Measurements from ENCODE around the gene PNMA8B.
A peak's percentile ranks its signal among the peaks of the same experiment; 100 is the strongest.

PNMA8B gene

DNA sequence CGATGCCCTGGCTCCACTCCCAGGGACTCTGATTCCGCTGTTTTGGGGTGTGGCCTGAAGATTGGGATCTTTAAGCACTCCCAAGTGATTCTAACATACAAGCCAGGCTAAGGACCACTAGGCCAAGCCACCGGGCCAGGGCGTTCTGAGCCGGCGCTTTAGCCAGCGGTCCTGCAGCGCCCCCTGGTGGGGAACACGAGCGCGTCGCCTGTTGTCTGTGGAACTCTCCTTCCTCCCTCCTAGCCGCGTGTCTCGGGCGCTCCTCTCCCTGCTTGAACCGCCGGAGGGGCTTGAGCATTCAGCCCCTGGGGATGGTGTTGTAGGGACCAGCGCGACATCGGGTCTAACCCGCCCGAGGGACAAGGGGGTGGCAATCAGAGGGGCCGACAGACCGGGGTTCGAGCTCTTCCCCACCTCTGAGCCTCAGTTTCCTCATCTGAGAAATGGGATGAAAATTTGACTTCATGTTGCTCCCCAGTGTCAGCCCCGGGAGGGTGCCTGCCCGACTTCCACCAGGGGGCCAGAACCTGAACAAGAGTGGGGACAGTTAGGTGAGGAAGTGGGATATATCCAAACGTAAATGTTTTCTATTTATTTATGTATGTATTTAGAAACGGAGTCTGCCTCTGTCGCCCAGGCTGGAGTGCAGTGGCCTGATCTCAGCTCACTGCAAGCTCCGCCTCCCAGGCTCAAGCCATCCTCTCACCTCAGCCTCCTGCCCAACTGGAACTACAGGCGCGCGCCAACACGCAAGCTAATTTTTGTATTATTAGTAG, 18.0 kb upstream of the PNMA8B start:
- no peak for TF ChIP-seq EZH2phosphoT487 (IDR thresholded peaks at IDR 0.05; ENCODE audit: borderline replicate concordance, low read length)
- TF ChIP-seq, protein P1, sequence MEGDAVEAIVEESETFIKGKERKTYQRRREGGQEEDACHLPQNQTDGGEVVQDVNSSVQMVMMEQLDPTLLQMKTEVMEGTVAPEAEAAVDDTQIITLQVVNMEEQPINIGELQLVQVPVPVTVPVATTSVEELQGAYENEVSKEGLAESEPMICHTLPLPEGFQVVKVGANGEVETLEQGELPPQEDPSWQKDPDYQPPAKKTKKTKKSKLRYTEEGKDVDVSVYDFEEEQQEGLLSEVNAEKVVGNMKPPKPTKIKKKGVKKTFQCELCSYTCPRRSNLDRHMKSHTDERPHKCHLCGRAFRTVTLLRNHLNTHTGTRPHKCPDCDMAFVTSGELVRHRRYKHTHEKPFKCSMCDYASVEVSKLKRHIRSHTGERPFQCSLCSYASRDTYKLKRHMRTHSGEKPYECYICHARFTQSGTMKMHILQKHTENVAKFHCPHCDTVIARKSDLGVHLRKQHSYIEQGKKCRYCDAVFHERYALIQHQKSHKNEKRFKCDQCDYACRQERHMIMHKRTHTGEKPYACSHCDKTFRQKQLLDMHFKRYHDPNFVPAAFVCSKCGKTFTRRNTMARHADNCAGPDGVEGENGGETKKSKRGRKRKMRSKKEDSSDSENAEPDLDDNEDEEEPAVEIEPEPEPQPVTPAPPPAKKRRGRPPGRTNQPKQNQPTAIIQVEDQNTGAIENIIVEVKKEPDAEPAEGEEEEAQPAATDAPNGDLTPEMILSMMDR (IDR thresholded peaks at IDR 0.05; ENCODE audit: low read depth, low read length, poor library complexity, severe bottlenecking) = peak; percentile 94
- no peak overlapping the region for H3K4me3 ChIP-seq (ENCODE audit: low read length)
- no peak overlapping the region for H3K4me2 ChIP-seq (ENCODE audit: low read length)

DNA sequence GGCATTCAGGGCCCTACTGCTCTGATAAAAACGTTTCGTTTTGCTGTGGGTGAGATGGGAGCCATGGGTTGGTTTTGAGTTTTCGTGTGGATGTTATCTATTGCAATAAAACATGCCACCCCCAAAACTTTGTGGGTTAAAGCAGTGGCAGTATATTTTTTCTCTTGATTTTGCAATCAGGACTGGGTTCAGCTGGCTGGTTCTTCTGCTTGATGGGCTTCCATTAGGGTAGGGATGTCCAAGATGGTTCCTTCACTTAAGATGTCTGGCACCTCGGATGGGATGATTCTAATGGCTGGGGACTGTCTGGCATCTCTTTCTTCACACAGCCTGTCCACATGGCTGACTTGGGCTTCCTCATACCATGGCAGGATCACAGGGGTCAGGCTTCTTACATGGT, 15.6 kb upstream of the PNMA8B start:
- Histone ChIP-seq H3K27me3 (ENCODE audit: control insufficient read depth, low read length) (peaks cover 6% of the 10 kb centered on the region; the same call in 1 of the 2 replicates), H3F3A (ENCODE audit: control insufficient read depth, insufficient read depth) (no peaks in the 10 kb centered on the region), H3K36me3 (ENCODE audit: control insufficient read depth, low read length) (no peaks in the 10 kb centered on the region), H3K4me1 (ENCODE audit: control insufficient read depth, low read length) (no peaks in the 10 kb centered on the region), H3K4me3 (ENCODE audit: low read length) (no peak overlapping the region), H3K9me2 (replicated peaks; ENCODE audit: control insufficient read depth, low read length) (no peaks in the 10 kb centered on the region), H3K4me2 (ENCODE audit: low read length) (no peak overlapping the region), H3K79me2 (ENCODE audit: control insufficient read depth, low read length) (no peaks in the 10 kb centered on the region), H3K27ac (ENCODE audit: low read depth, low read length) (no peak overlapping the region), H4K20me1 (ENCODE audit: control insufficient read depth, insufficient read depth, low read depth, low read length) (no peaks in the 10 kb centered on the region; the same call in 1 of the 2 replicates), H3K9me3 (ENCODE audit: control insufficient read depth, insufficient read depth, low read length) (no peaks in the 10 kb centered on the region)
- TF ChIP-seq EZH2phosphoT487 (IDR thresholded peaks at IDR 0.05; ENCODE audit: borderline replicate concordance, low read length) = no peak
- TF ChIP-seq, protein P1 (IDR thresholded peaks at IDR 0.05; ENCODE audit: low read depth, low read length, poor library complexity, severe bottlenecking) = no peak

More for the DNA sequence above, 18.0 kb upstream of the PNMA8B start:
- Histone ChIP-seq H3K79me2 (ENCODE audit: control insufficient read depth, low read length) (no peaks in the 10 kb centered on the region), H3K27me3 (ENCODE audit: control insufficient read depth, low read length) (peaks cover 6% of the 10 kb centered on the region; the same call in 1 of the 2 replicates), H3K36me3 (ENCODE audit: control insufficient read depth, low read length) (no peaks in the 10 kb centered on the region), H3K4me1 (ENCODE audit: control insufficient read depth, low read length) (no peaks in the 10 kb centered on the region), H3K27ac (ENCODE audit: low read depth, low read length) (no peak overlapping the region), H3F3A (ENCODE audit: control insufficient read depth, insufficient read depth) (no peaks in the 10 kb centered on the region), H4K20me1 (ENCODE audit: control insufficient read depth, insufficient read depth, low read depth, low read length) (no peaks in the 10 kb centered on the region; the same call in 1 of the 2 replicates), H3K9me2 (replicated peaks; ENCODE audit: control insufficient read depth, low read length) (no peaks in the 10 kb centered on the region), H3K9me3 (ENCODE audit: control insufficient read depth, insufficient read depth, low read length) (no peaks in the 10 kb centered on the region)

DNA sequence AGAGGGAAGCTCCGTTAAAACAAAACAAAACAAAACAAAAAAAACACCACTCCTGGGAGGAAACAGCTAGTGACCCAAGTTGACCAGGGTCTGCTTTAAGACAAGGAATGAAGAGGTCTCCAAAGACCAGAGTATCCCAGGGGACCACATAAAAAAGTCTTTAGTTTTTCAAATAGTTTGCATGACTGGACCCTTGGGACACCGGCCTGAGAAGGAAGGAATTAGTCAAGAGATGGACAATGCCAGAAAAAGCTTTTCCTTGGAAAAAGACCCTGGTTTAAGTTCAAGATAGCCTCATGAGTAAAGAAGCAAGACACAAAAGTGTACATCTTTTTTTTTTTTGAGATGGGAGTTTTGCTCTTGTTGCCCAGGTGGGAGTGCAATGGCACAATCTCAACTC, 12.5 kb upstream of the PNMA8B start:
- Histone ChIP-seq H3K79me2 (ENCODE audit: control insufficient read depth, low read length) (no peaks in the 10 kb centered on the region), H3K9me2 (replicated peaks; ENCODE audit: control insufficient read depth, low read length) (no peaks in the 10 kb centered on the region), H4K20me1 (ENCODE audit: control insufficient read depth, insufficient read depth, low read depth, low read length) (no peaks in the 10 kb centered on the region), H3F3A (ENCODE audit: control insufficient read depth, insufficient read depth) (no peaks in the 10 kb centered on the region), H3K4me3 (ENCODE audit: low read length) (no peak overlapping the region), H3K36me3 (ENCODE audit: control insufficient read depth, low read length) (no peaks in the 10 kb centered on the region), H3K27ac (ENCODE audit: low read depth, low read length) (no peak overlapping the region), H3K27me3 (ENCODE audit: control insufficient read depth, low read length) (0 out of 2 replicates have a peak, but pooled peaks cover 3% of the 10 kb centered on the region), H3K4me2 (ENCODE audit: low read length) (no peak overlapping the region), H3K9me3 (ENCODE audit: control insufficient read depth, insufficient read depth, low read length) (no peaks in the 10 kb centered on the region), H3K4me1 (ENCODE audit: control insufficient read depth, low read length) (no peaks in the 10 kb centered on the region)
- TF ChIP-seq, protein P1 (IDR thresholded peaks at IDR 0.05; ENCODE audit: low read depth, low read length, poor library complexity, severe bottlenecking) = no peak
- TF ChIP-seq EZH2phosphoT487 (IDR thresholded peaks at IDR 0.05; ENCODE audit: borderline replicate concordance, low read length) = no peak
